ENCODE results near the gene GJA5.

DNA sequence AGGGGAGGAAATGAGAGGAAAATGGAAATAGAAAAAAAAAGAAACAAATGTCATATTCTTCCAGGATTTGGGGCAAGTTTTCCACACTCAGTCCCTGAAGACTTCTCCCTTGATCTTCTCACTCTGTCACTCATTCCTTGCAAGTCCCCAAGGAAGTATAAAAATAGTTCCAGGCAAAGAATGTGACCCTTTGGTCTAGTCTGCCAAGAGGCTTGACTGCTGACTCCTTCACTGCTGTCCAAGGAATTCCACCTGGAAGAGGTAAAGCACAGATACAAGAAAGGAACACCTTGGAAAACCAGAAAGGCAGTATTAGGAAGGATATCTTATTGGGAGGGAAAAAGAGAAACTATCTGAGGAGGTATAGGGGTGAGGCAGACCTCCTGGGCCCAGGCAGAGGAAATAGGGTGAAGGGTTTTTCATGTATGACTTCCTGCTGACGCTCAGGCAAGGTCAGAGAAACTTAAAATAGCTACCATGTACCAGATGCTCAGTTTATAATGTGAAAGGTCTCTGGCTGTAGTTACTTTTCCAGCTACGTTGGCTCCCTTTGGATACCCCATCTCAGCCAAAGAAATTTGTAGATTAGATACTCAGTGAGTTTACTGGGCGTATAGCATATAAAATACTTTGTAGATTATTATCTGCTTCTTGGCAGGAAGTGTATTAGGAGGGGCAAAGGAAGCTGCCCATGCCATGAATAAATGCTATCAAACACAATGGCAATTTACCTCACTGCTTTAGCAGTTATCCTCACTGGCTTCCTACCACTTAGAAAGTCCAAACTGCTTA, 2.0 kb upstream of the GJA5 start:
- TF ChIP-seq CTCF (conservative IDR thresholded peaks at IDR 0.05; ENCODE audit: low read depth in 2 of 2) (no peak), CREB1 (CRISPR knock-in tag; IDR thresholded peaks at IDR 0.05; ENCODE audit: low read depth) (no peak)
